Mesangial cell (primary cell): ENCODE measurements around the gene GOLGA6L25. TPM values are rescaled to one million over a fixed set of nuclear protein-coding genes. Genes with fewer than 3 reads are reported as not detected.

Experiments
- total RNA-seq: library from RNA; depleted of rRNA; stranded (reverse); fragments of >200 nt; gene quantifications from 2 replicates; pipeline ENCODE4 v1.2.3, GENCODE V29; 2015

The GOLGA6L25 gene, protein sequence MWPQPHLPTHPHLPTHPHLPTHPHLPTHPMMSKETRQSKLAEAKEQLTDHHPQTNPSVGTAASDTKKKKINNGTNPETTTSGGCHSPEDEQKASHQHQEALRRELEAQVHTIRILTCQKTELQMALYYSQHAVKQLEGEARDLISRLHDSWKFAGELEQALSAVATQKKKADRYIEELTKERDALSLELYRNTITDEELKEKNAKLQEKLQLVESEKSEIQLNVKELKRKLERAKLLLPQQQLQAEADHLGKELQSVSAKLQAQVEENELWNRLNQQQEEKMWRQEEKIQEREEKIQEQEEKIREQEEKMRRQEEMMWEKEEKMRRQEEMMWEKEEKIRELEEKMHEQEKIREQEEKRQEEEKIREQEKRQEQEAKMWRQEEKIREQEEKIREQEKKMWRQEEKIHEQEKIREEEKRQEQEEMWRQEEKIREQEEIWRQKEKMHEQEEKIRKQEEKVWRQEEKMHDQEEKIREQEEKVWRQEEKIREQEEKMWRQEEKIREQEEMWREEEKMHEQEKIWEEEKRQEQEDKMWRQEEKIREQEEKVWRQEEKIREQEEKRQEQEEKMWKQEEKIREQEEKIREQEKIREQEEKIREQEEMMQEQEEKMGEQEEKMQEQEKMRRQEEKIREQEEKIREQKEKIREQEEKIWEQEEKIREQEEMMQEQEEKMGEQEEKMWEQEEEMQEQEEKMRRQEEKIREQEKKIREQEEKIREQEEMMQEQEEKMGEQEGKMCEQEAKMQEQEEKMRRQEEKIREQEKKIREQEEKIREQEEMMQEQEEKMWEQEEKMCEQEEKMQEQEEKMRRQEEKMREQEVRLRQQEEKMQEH
- not detected in 2 replicates for total RNA-seq

GRCh38 chr15:28553268-28553667 lies at the start of gene GOLGA6L25:
Gene GOLGA6L25 (plus strand): TSS chr15:28553568. CDS start chr15:28553629, 61 bp downstream.

DNA sequence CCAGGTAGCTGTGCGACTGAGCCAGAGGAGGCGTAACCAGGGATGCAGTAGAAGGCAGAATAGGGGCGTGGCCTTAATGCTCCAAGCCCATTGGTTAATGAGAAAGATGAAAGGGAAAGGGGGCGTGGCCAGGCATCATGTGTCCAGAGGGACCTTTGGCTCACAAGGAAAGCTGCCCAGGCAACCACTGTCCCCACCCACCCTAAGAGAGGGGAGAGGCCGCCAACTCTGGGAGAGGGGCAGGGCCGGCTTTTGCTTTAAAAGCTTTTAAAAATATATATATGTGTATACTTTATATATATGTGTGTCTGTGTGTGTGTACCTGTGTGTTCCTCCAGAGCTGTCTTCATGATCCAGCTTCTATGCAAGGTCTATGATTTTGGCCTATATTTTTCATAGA lies 20.4 kb upstream of the GOLGA6L25 start, which contains the start of gene GOLGA8G:
GOLGA8G (minus strand) TSS at position 18 of the 400 bp plus-strand sequence. CDS start 62 bp downstream, outside the sequence.

Other genes with a start within 250 kb of the GOLGA6L25 start
- gene HERC2, start 231.4 kb upstream of the GOLGA6L25 start, total RNA-seq: 49.5 and 59.1 TPM in 2 replicates
- gene GOLGA6L24, start 195.5 kb upstream of the GOLGA6L25 start, total RNA-seq: not detected in 2 replicates
- not detected in 2 replicates for gene GOLGA8F, start 174.9 kb upstream of the GOLGA6L25 start, total RNA-seq
- not detected in 2 replicates for gene GOLGA8G, start 20.6 kb upstream of the GOLGA6L25 start, total RNA-seq
- 0.25 TPM in 1 of 2 replicates, not detected in the other for gene GOLGA8M, start 158.9 kb downstream of the GOLGA6L25 start, total RNA-seq